ENCODE results near the gene FARS2. TPM values are rescaled to one million over a fixed set of nuclear protein-coding genes. Genes with fewer than 3 reads are reported as not detected.

Gene FARS2
- polyA plus RNA-seq, 1 of the 3 experiments (the other 2 are of a cell fraction) = 12.5 TPM

DNA sequence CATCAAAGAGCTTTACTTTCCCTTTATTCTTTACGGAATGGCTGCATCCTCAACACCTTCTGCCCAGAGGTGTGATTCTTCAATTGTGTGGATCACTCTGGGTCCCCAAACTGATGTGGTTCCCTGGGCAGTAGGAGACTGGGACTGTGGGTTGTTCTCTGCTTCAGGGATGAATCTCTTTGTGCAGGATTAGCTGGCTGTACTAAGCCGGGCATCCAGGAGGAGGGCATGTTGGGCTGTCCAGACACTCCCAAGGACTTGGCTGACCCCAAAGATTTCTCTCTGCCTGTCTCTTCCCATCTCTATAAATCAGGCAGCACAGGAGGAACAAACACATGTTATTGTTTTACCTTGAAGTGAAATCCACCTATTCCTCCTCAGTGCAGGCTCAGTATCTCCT, 15.3 kb downstream of the FARS2 start:
- Histone ChIP-seq H3K9me3 (no peaks in the 10 kb centered on the region), H3K4me3 (ENCODE audit: low read depth in 2 of 2, low read length in 1 of 2) (no peak overlapping the region), H4K20me1 (ENCODE audit: insufficient read depth) (no peaks in the 10 kb centered on the region), H2AFZ (ENCODE audit: low read depth) (no peak overlapping the region), H3K9ac (no peak overlapping the region), H3K27me3 (ENCODE audit: insufficient read depth) (no peaks in the 10 kb centered on the region), H3K27ac (ENCODE audit: low read depth in 2 of 2, low read length in 1 of 2) (no peak overlapping the region), H3K36me3 (replicated peaks in 1 of 2; ENCODE audit: control insufficient read depth in 1 of 2, insufficient read depth in 2 of 2, low read length in 1 of 2) (peaks cover 0 to 3% of the 10 kb centered on the region in 2 experiments), H3K4me1 (ENCODE audit: control insufficient read depth in 1 of 2, insufficient read depth in 2 of 2, low read depth in 1 of 2, low read length in 1 of 2) (no peaks in the 10 kb centered on the region; a peak in 1 of 4 replicates), H3F3A (replicated peaks; ENCODE audit: insufficient read depth) (peaks cover 4% of the 10 kb centered on the region), H3K9me2 (no peaks in the 10 kb centered on the region), H3K79me2 (ENCODE audit: insufficient read depth) (peaks cover 9% of the 10 kb centered on the region; the same call in 1 of the 2 replicates), H3K4me2 (no peak overlapping the region)
- TF ChIP-seq MXI1 (IDR thresholded peaks at IDR 0.05; ENCODE audit: low read depth, low read length) = no peak
- no peak for TF ChIP-seq SIN3A (IDR thresholded peaks at IDR 0.05; ENCODE audit: borderline replicate concordance, low read depth, low read length)
- ChIA-PET POLR2A (no interaction called here), CTCF (interaction anchor here (1.2 to 2.0 kb wide), 2 partner anchors 43 to 133 kb away, joined by 3 to 9 read pairs; no protein-coding TSS in a partner anchor)
- WGBS (ENCODE audit: low lambda C conversion rate) = 100% methylated on average over 2 of the region's 2 CpGs
- DNase-seq = no peak

DNA sequence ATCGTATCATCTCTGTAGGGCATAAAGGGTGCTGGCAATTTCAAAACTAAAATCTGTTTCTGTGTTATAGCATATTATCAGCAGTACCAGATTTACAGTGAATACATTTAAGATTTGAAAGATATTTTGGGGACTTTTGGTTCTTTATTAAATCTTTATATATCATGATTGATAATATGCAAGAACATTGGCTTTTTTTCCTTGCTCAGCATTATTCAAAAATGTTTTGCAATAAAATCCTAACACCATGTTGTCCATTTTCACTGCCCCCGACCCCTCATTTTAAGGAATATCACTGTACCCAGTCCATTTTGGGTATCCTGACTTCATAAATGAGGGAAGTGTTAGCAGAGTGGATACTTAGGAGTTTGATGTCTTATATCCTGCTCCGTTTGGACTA, 16.3 kb downstream of the FARS2 start:
- H3K27ac ChIP-seq (ENCODE audit: low read depth in 2 of 2, low read length in 1 of 2) = no peak overlapping the region
- H3K36me3 ChIP-seq (replicated peaks in 1 of 2; ENCODE audit: control insufficient read depth in 1 of 2, insufficient read depth in 2 of 2, low read length in 1 of 2) = peaks cover 0 to 3% of the 10 kb centered on the region in 2 experiments
- no peaks in the 10 kb centered on the region for H4K20me1 ChIP-seq (ENCODE audit: insufficient read depth)
- H3F3A ChIP-seq (replicated peaks; ENCODE audit: insufficient read depth) = peaks cover 3% of the 10 kb centered on the region
- 89% methylated on average over 3 of the region's 3 CpGs for WGBS (ENCODE audit: low lambda C conversion rate)
- H3K9ac ChIP-seq = no peak overlapping the region
- H3K9me3 ChIP-seq = no peaks in the 10 kb centered on the region
- H2AFZ ChIP-seq (ENCODE audit: low read depth) = no peak overlapping the region
- no peaks in the 10 kb centered on the region; a peak in 1 of 4 replicates for H3K4me1 ChIP-seq (ENCODE audit: control insufficient read depth in 1 of 2, insufficient read depth in 2 of 2, low read depth in 1 of 2, low read length in 1 of 2)
- H3K4me2 ChIP-seq = no peak overlapping the region
- ChIA-PET POLR2A (no interaction called here), CTCF (interaction anchor here (0.6 to 2.0 kb wide), 2 partner anchors 134 to 194 kb away, joined by 3 to 9 read pairs; no protein-coding TSS in a partner anchor)
- TF ChIP-seq SMC3 (IDR thresholded peaks at IDR 0.05; ENCODE audit: low read depth, low read length) = no peak
- TF ChIP-seq ELF1 (IDR thresholded peaks at IDR 0.05) = no peak
- H3K9me2 ChIP-seq = no peaks in the 10 kb centered on the region
- H3K4me3 ChIP-seq (ENCODE audit: low read depth in 2 of 2, low read length in 1 of 2) = no peak overlapping the region
- H3K27me3 ChIP-seq (ENCODE audit: insufficient read depth) = no peaks in the 10 kb centered on the region
- DNase-seq = no peak
- peaks cover 4% of the 10 kb centered on the region; the same call in 1 of the 2 replicates for H3K79me2 ChIP-seq (ENCODE audit: insufficient read depth)

DNA sequence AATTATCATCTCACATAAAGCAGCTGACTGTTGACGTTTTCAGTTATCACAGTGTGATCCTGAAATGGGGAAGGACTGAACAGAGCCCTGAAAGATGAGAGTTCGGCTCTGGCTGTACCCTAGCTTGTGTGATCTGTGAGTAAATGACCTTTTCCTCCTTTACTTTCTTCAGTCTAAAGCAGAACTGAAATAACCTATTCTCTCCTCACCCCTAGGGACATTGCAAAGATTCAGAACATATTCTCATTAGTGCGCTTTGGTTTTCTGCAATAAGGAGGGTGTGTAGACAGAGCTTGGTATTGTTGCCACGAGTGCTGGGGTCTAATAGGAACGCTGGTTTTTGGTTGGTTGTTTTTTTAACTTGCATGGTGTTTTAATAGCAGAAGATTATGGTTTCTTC, 16.7 kb downstream of the FARS2 start:
- Histone ChIP-seq H3K36me3 (replicated peaks in 1 of 2; ENCODE audit: control insufficient read depth in 1 of 2, insufficient read depth in 2 of 2, low read length in 1 of 2) (peaks cover 0 to 3% of the 10 kb centered on the region in 2 experiments), H3K4me3 (ENCODE audit: low read depth in 2 of 2, low read length in 1 of 2) (no peak overlapping the region), H3K9me3 (no peaks in the 10 kb centered on the region), H3K27ac (ENCODE audit: low read depth in 2 of 2, low read length in 1 of 2) (no peak overlapping the region), H3K4me1 (ENCODE audit: control insufficient read depth in 1 of 2, insufficient read depth in 2 of 2, low read depth in 1 of 2, low read length in 1 of 2) (no peaks in the 10 kb centered on the region; a peak in 1 of 4 replicates), H3F3A (replicated peaks; ENCODE audit: insufficient read depth) (no peaks in the 10 kb centered on the region), H3K9ac (no peak overlapping the region), H4K20me1 (ENCODE audit: insufficient read depth) (no peaks in the 10 kb centered on the region), H3K79me2 (ENCODE audit: insufficient read depth) (peaks cover 4% of the 10 kb centered on the region; the same call in 1 of the 2 replicates), H3K9me2 (no peaks in the 10 kb centered on the region), H3K27me3 (ENCODE audit: insufficient read depth) (no peaks in the 10 kb centered on the region), H3K4me2 (no peak overlapping the region), H2AFZ (ENCODE audit: low read depth) (no peak overlapping the region)
- TF ChIP-seq EZH2phosphoT487 (IDR thresholded peaks at IDR 0.05; ENCODE audit: borderline replicate concordance, low read depth) = no peak
- DNase-seq = no peak
- ChIA-PET POLR2A (no interaction called here), CTCF (interaction anchor here (0.9 kb wide), 1 partner anchor 134 kb away, joined by 3 read pairs; no protein-coding TSS in a partner anchor)
- WGBS (ENCODE audit: low lambda C conversion rate) = 95% methylated on average over 5 of the region's 5 CpGs
